Fibroblast of mammary gland (primary cell): ENCODE data around the gene OAS3.

Experiments
- DNase-seq: peaks from one replicate; pipeline ENCODE4 v3.0.0-alpha.2; 2010; ENCODE audit warnings: low read depth
- H3K4me3 ChIP-seq: 2 replicates; pipeline ENCODE4 v1.5.1; 2011; ENCODE audit warnings: low read depth, mild to moderate bottlenecking, low read length, moderate library complexity; ENCODE audit not compliant: control insufficient read depth
- CTCF ChIP-seq: conservative IDR thresholded peaks from 2 replicates; pipeline ENCODE4 v1.5.1; 2011; ENCODE audit warnings: low read depth, low read length, inconsistent platforms; ENCODE audit not compliant: control insufficient read depth, insufficient read depth

Gene OAS3

DNA sequence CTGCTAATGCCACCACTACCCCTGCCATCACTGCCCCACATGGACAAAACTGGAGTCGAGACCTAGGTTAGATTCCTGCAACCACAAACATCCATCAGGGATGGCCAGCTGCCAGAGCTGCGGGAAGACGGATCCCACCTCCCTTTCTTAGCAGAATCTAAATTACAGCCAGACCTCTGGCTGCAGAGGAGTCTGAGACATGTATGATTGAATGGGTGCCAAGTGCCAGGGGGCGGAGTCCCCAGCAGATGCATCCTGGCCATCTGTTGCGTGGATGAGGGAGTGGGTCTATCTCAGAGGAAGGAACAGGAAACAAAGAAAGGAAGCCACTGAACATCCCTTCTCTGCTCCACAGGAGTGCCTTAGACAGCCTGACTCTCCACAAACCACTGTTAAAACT lies 33.0 kb downstream of the OAS3 start:
- TF ChIP-seq CTCF: no peak
- peak; percentile 17 for DNase-seq
- no peak overlapping the region for H3K4me3 ChIP-seq

DNA sequence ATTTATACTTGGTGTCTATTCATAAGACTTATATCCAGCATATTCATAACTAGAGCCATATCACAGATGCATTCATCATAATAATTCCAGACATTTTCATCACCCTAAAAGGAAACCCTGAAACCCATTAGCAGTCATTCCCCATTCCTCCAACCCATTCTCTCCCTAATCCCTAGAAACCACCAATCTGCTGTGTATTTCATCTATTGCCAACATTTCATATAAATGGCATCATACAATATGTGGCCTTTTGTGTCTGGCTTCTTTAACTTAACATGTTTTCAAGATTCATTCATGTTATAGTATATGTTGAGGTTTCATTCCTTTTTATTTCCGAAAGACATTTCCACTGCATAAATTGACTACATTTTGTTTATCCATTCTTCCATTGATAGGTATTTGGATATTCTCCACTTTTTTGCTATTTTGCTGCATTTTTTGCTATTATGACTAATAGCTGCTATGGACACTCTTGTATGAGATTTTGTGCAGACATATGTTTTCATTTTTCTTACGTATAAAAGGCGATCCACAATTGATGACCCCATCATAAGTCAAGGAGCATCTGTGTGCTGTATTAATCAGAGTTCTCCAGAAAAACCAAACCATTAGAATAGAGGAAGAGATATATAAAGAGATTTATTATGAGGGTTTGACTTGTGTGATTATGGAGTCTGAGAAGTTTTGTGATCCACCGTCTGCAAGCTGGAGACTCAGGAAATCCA lies 34.9 kb downstream of the OAS3 start:
- no peak for TF ChIP-seq CTCF
- no peak overlapping the region for H3K4me3 ChIP-seq
- DNase-seq: peak; percentile 65

- no peak overlapping the region for H3K4me3 ChIP-seq
- no peak for TF ChIP-seq CTCF
- peak; percentile 18 for DNase-seq
Measured at GRCh38 chr12:112973818-112974231, 35.6 kb downstream of the OAS3 start.

- no peak overlapping the region for H3K4me3 ChIP-seq
- TF ChIP-seq CTCF: no peak
- no peak for DNase-seq
Measured at GRCh38 chr12:112974904-112975303, 36.6 kb downstream of the OAS3 start.

GRCh38 chr12:112977139-112977538 lies 38.9 kb downstream of the OAS3 start:
- no peak overlapping the region for H3K4me3 ChIP-seq
- TF ChIP-seq CTCF: no peak
- no peak for DNase-seq

DNA sequence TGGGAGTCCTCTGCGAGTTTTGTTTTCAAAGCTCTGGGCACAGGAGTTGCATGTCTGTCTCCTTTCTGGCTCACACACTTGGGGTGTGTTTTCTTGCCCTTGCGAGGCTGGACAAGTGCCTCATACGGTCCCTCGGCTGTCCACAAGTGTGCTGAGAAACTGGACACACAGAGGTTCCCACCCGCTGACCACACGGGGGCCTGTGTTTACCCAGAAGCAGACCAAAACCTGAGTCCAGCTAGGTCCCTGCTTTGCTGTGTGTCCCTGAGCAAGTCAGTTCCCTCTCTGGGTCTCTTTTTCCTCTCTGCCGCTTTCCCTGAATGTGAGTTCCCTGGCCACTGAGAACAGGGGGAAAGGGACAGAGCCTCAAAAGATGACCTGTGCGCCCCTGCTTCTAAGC lies 39.4 kb downstream of the OAS3 start:
- H3K4me3 ChIP-seq: no peak overlapping the region
- no peak for TF ChIP-seq CTCF

More for the DNA sequence above, 39.4 kb downstream of the OAS3 start:
- DNase-seq: peak; percentile 13
